ENCODE data around the gene OR5K1. TPM values are rescaled to one million over a fixed set of nuclear protein-coding genes. Genes with fewer than 3 reads are reported as not detected.
A peak's percentile ranks its signal among the peaks of the same experiment; 100 is the strongest.

OR5K1 gene
- total RNA-seq, 1 donor from 2014 or later: not detected

- H3K4me3 ChIP-seq: no peak overlapping the region
- intact Hi-C loops (cut with DNase I): no loop called here
- no peak for DNase-seq
- no peaks in the 10 kb centered on the region for H3K4me1 ChIP-seq
- H3K27ac ChIP-seq: no peak overlapping the region
- peaks cover 43% of the 10 kb centered on the region for H3K36me3 ChIP-seq
- H3K27me3 ChIP-seq (ENCODE audit: low read depth): no peaks in the 10 kb centered on the region
- no peaks in the 10 kb centered on the region for H3K9me3 ChIP-seq
- no peak for TF ChIP-seq CTCF (IDR thresholded peaks at IDR 0.05)
- no peak for ATAC-seq
Measured at GRCh38 chr3:98513736-98514135, 50.7 kb downstream of the OR5K1 start.

GRCh38 chr3:98514948-98515347 is 51.9 kb downstream of the OR5K1 start:
- no peaks in the 10 kb centered on the region for H3K27me3 ChIP-seq (ENCODE audit: low read depth)
- DNase-seq (no peak), ATAC-seq (no peak)
- TF ChIP-seq CTCF (IDR thresholded peaks at IDR 0.05): no peak
- peaks cover 52% of the 10 kb centered on the region for H3K36me3 ChIP-seq
- H3K4me1 ChIP-seq: peaks cover 5% of the 10 kb centered on the region
- H3K27ac ChIP-seq: no peak overlapping the region
- intact Hi-C loops (cut with DNase I): no loop called here
- no peaks in the 10 kb centered on the region for H3K9me3 ChIP-seq
- H3K4me3 ChIP-seq: no peak overlapping the region

GRCh38 chr3:98518816-98519215 is 55.8 kb downstream of the OR5K1 start:
- H3K36me3 ChIP-seq: peaks cover 52% of the 10 kb centered on the region
- H3K27me3 ChIP-seq (ENCODE audit: low read depth): no peaks in the 10 kb centered on the region
- DNase-seq (no peak), ATAC-seq (no peak)
- peaks cover 21% of the 10 kb centered on the region for H3K4me1 ChIP-seq
- H3K27ac ChIP-seq: no peak overlapping the region
- no peak for TF ChIP-seq CTCF (IDR thresholded peaks at IDR 0.05)
- no peaks in the 10 kb centered on the region for H3K9me3 ChIP-seq
- no peak overlapping the region for H3K4me3 ChIP-seq
- intact Hi-C loops (cut with DNase I): no loop called here

- Histone ChIP-seq H3K9me3 (no peaks in the 10 kb centered on the region), H3K4me1 (peaks cover 21% of the 10 kb centered on the region), H3K4me3 (no peak overlapping the region), H3K27ac (no peak overlapping the region), H3K36me3 (peaks cover 52% of the 10 kb centered on the region), H3K27me3 (ENCODE audit: low read depth) (no peaks in the 10 kb centered on the region)
- DNase-seq: no peak
- ATAC-seq: no peak
- TF ChIP-seq CTCF (IDR thresholded peaks at IDR 0.05): no peak
- intact Hi-C loops (cut with DNase I): no loop called here
Measured at GRCh38 chr3:98519351-98519750, 56.4 kb downstream of the OR5K1 start.

- Histone ChIP-seq H3K9me3 (no peaks in the 10 kb centered on the region), H3K4me1 (peaks cover 21% of the 10 kb centered on the region), H3K36me3 (peaks cover 25% of the 10 kb centered on the region), H3K27ac (peak overlapping the region; percentile 94), H3K4me3 (peak overlapping the region; percentile 75), H3K27me3 (ENCODE audit: low read depth) (no peaks in the 10 kb centered on the region)
- intact Hi-C loops (cut with DNase I): no loop called here
- no peak for TF ChIP-seq CTCF (IDR thresholded peaks at IDR 0.05)
- ATAC-seq: peak; percentile 73 to 80
- peak; percentile 44 for DNase-seq
Measured at GRCh38 chr3:98521897-98522543, 59.0 kb downstream of the OR5K1 start.

Other genes with a start within 250 kb of the OR5K1 start
- gene OR5H6, start 199.0 kb upstream of the OR5K1 start, total RNA-seq: not detected
- gene OR5H2, start 180.7 kb upstream of the OR5K1 start, total RNA-seq: not detected
- gene OR5K4, start 109.3 kb upstream of the OR5K1 start, total RNA-seq: not detected
- gene OR5K3, start 72.5 kb upstream of the OR5K1 start, total RNA-seq: not detected
- not detected for gene OR5K2, start 34.5 kb downstream of the OR5K1 start, total RNA-seq
- 91.2 TPM for gene CLDND1, start 59.7 kb downstream of the OR5K1 start, total RNA-seq
- 1.4 TPM for gene GPR15, start 68.8 kb downstream of the OR5K1 start, total RNA-seq
- gene CPOX, start 130.4 kb downstream of the OR5K1 start, total RNA-seq: 18.0 TPM

All from lower lobe of right lung (tissue), 2 donors.